Measurements from ENCODE around the gene AASDH. TPM values are rescaled to one million over a fixed set of nuclear protein-coding genes. Genes with fewer than 3 reads are reported as not detected.

Gene AASDH
- total RNA-seq, 1 donor from 2014 or later: 9.6 TPM

- no peak for TF ChIP-seq CTCF (IDR thresholded peaks at IDR 0.05; ENCODE audit: unreplicated experiment)
- Mint-ChIP-seq H3K36me3 (ENCODE audit: low read depth, unreplicated experiment) (peaks cover 26% of the 10 kb centered on the region), H3K4me3 (ENCODE audit: unreplicated experiment) (no peak overlapping the region), H3K9me3 (ENCODE audit: unreplicated experiment) (peaks cover 4% of the 10 kb centered on the region), H3K4me1 (ENCODE audit: unreplicated experiment) (no peaks in the 10 kb centered on the region), H3K27ac (ENCODE audit: unreplicated experiment) (no peak overlapping the region), H3K27me3 (ENCODE audit: unreplicated experiment) (peaks cover 2% of the 10 kb centered on the region)
- no peak for DNase-seq (ENCODE audit: low spot score)
Measured at GRCh38 chr4:56360071-56360470, 27.2 kb downstream of the AASDH start.

- Mint-ChIP-seq H3K36me3 (ENCODE audit: low read depth, unreplicated experiment) (peaks cover 10% of the 10 kb centered on the region), H3K27ac (ENCODE audit: unreplicated experiment) (no peak overlapping the region), H3K27me3 (ENCODE audit: unreplicated experiment) (no peaks in the 10 kb centered on the region), H3K9me3 (ENCODE audit: unreplicated experiment) (no peaks in the 10 kb centered on the region), H3K4me3 (ENCODE audit: unreplicated experiment) (no peak overlapping the region), H3K4me1 (ENCODE audit: unreplicated experiment) (no peaks in the 10 kb centered on the region)
- no peak for TF ChIP-seq CTCF (IDR thresholded peaks at IDR 0.05; ENCODE audit: unreplicated experiment)
- no peak for DNase-seq (ENCODE audit: low spot score)
Measured at GRCh38 chr4:56356650-56357049, 30.6 kb downstream of the AASDH start.

GRCh38 chr4:56348576-56348975 is 38.7 kb downstream of the AASDH start:
- no peak for TF ChIP-seq CTCF (IDR thresholded peaks at IDR 0.05; ENCODE audit: unreplicated experiment)
- H3K27ac Mint-ChIP-seq (ENCODE audit: unreplicated experiment): no peak overlapping the region
- H3K4me3 Mint-ChIP-seq (ENCODE audit: unreplicated experiment): no peak overlapping the region
- no peaks in the 10 kb centered on the region for H3K27me3 Mint-ChIP-seq (ENCODE audit: unreplicated experiment)
- no peaks in the 10 kb centered on the region for H3K9me3 Mint-ChIP-seq (ENCODE audit: unreplicated experiment)
- H3K36me3 Mint-ChIP-seq (ENCODE audit: low read depth, unreplicated experiment): peaks cover 4% of the 10 kb centered on the region
- no peak for DNase-seq (ENCODE audit: low spot score)
- no peaks in the 10 kb centered on the region for H3K4me1 Mint-ChIP-seq (ENCODE audit: unreplicated experiment)

GRCh38 chr4:56345458-56345857 is 41.8 kb downstream of the AASDH start:
- H3K9me3 Mint-ChIP-seq (ENCODE audit: unreplicated experiment): no peaks in the 10 kb centered on the region

GRCh38 chr4:56342746-56343145 is 44.5 kb downstream of the AASDH start:
- H3K36me3 Mint-ChIP-seq (ENCODE audit: low read depth, unreplicated experiment): peaks cover 11% of the 10 kb centered on the region
- no peak for DNase-seq (ENCODE audit: low spot score)
- H3K27ac Mint-ChIP-seq (ENCODE audit: unreplicated experiment): no peak overlapping the region
- H3K9me3 Mint-ChIP-seq (ENCODE audit: unreplicated experiment): peaks cover under 1% of the 10 kb centered on the region
- no peak for TF ChIP-seq CTCF (IDR thresholded peaks at IDR 0.05; ENCODE audit: unreplicated experiment)
- H3K4me3 Mint-ChIP-seq (ENCODE audit: unreplicated experiment): no peak overlapping the region
- no peaks in the 10 kb centered on the region for H3K27me3 Mint-ChIP-seq (ENCODE audit: unreplicated experiment)
- no peaks in the 10 kb centered on the region for H3K4me1 Mint-ChIP-seq (ENCODE audit: unreplicated experiment)

More at GRCh38 chr4:56345458-56345857, 41.8 kb downstream of the AASDH start:
- TF ChIP-seq CTCF (IDR thresholded peaks at IDR 0.05; ENCODE audit: unreplicated experiment): no peak
- H3K4me1 Mint-ChIP-seq (ENCODE audit: unreplicated experiment): no peaks in the 10 kb centered on the region
- peaks cover 4% of the 10 kb centered on the region for H3K36me3 Mint-ChIP-seq (ENCODE audit: low read depth, unreplicated experiment)
- H3K27me3 Mint-ChIP-seq (ENCODE audit: unreplicated experiment): no peaks in the 10 kb centered on the region
- no peak overlapping the region for H3K4me3 Mint-ChIP-seq (ENCODE audit: unreplicated experiment)
- no peak overlapping the region for H3K27ac Mint-ChIP-seq (ENCODE audit: unreplicated experiment)
- no peak for DNase-seq (ENCODE audit: low spot score)

Data from endothelial cell (in vitro differentiated cells).